ENCODE data around the gene UBE2G2.

Gene UBE2G2

DNA sequence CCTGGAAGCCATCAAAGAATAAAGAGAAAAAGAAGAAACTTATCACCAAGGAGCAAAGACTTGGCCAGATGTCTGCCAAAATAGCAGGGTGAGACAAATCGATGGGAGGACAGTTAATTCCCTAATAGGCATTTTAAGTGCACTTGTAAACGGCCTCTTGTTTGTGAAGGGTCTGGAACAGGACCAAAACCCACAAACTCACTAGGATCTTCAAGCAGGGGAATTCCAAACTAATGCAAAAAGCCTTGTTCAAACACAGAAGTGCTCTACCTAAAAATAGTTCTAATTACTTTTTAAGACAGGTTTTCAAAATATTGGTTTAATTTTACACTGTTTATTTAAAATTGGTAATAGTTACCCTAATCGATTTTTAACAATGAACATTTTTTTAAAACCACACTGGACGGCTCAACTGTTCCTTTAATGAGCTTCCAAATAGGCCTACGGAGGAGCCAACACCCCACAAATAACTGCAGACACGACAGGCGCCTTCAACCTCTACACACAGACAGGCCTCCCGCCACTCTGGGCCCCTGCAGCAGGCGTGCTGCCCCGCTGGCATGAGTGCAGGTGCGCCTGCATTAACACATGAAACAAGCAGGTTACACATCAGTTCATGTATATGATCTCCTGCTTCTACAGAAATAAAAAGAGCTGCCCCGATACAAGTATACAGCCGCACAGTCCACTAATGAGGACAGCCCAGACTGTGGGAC lies 15.8 kb downstream of the UBE2G2 start:
- Histone ChIP-seq H3K9ac (ENCODE audit: low read length) (no peak overlapping the region), H3K27ac (ENCODE audit: low read depth, low read length) (no peak overlapping the region), H3K4me1 (ENCODE audit: control insufficient read depth, insufficient read depth, low read length) (no peaks in the 10 kb centered on the region), H3K36me3 (ENCODE audit: control insufficient read depth, insufficient read depth, low read length) (peaks cover 3% of the 10 kb centered on the region), H3K4me3 (ENCODE audit: low read length) (no peak overlapping the region), H3K27me3 (ENCODE audit: control insufficient read depth, insufficient read depth, low read length) (no peaks in the 10 kb centered on the region)

GRCh38 chr21:44784810-44785209 lies 16.8 kb downstream of the UBE2G2 start:
- H3K9ac ChIP-seq (ENCODE audit: low read length) = no peak overlapping the region
- H3K27me3 ChIP-seq (ENCODE audit: control insufficient read depth, insufficient read depth, low read length) = no peaks in the 10 kb centered on the region
- peaks cover 2% of the 10 kb centered on the region for H3K36me3 ChIP-seq (ENCODE audit: control insufficient read depth, insufficient read depth, low read length)
- H3K4me1 ChIP-seq (ENCODE audit: control insufficient read depth, insufficient read depth, low read length) = no peaks in the 10 kb centered on the region
- H3K27ac ChIP-seq (ENCODE audit: low read depth, low read length) = no peak overlapping the region
- H3K4me3 ChIP-seq (ENCODE audit: low read length) = no peak overlapping the region

DNA sequence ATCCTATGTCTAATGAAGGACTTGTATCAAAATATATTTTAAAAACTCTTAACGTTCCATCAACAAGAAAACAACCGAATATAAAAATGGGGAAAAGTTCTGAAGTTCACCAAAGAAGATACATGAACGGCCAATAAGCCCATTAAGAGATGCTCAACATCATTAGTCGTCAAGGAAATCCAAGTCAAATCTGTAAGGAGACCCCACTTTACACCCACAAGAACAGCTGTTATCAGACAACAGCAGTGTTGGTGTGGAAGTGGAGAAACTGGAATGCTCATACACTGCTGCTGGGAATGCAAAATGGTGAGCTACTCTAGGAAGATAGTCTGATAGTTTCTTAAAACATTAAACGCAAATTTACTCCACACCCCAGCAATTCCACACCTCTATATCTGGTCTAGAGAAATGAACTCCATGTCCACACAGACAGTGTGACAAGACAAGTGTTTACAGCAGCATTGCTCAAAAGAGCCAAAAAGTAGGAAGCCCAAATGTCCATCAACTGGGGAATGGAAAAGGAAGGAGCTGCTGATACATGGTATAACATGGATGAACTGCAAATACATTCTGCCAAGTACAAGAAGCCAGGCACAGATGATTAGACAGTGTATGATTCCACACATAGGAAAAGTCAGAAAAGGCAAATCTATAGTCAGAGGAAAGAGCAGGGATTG lies 18.5 kb downstream of the UBE2G2 start:
- Histone ChIP-seq H3K27me3 (ENCODE audit: control insufficient read depth, insufficient read depth, low read length) (no peaks in the 10 kb centered on the region), H3K4me1 (ENCODE audit: control insufficient read depth, insufficient read depth, low read length) (no peaks in the 10 kb centered on the region), H3K9ac (ENCODE audit: low read length) (no peak overlapping the region), H3K4me3 (ENCODE audit: low read length) (no peak overlapping the region), H3K27ac (ENCODE audit: low read depth, low read length) (no peak overlapping the region), H3K36me3 (ENCODE audit: control insufficient read depth, insufficient read depth, low read length) (peaks cover 5% of the 10 kb centered on the region)

- Histone ChIP-seq H3K4me3 (ENCODE audit: low read length) (no peak overlapping the region), H3K9ac (ENCODE audit: low read length) (no peak overlapping the region), H3K4me1 (ENCODE audit: control insufficient read depth, insufficient read depth, low read length) (no peaks in the 10 kb centered on the region), H3K27ac (ENCODE audit: low read depth, low read length) (no peak overlapping the region), H3K27me3 (ENCODE audit: control insufficient read depth, insufficient read depth, low read length) (no peaks in the 10 kb centered on the region), H3K36me3 (ENCODE audit: control insufficient read depth, insufficient read depth, low read length) (peaks cover 4% of the 10 kb centered on the region)
These were observed 20.7 kb downstream of the UBE2G2 start for GRCh38 chr21:44780767-44781459.

DNA sequence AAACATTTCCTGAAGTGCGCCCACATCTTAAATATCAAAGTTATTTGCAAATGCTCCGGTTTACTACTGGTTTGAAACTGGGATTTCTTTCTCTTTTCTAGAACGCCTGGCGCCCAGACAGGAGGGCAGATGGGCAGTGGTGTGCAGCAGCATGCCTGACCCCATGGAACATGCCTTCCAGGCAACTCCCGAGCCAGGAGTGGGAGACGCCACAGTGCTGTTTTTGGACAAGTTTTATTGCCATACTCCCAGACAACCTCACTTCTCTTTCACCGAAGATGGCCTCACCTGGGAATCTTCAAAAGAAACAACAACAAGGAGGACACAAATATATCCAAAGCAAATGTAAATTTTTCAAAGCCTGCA lies 21.5 kb downstream of the UBE2G2 start:
- Histone ChIP-seq H3K27ac (ENCODE audit: low read depth, low read length) (no peak overlapping the region), H3K36me3 (ENCODE audit: control insufficient read depth, insufficient read depth, low read length) (peaks cover 3% of the 10 kb centered on the region), H3K4me3 (ENCODE audit: low read length) (no peak overlapping the region), H3K9ac (ENCODE audit: low read length) (no peak overlapping the region), H3K4me1 (ENCODE audit: control insufficient read depth, insufficient read depth, low read length) (no peaks in the 10 kb centered on the region), H3K27me3 (ENCODE audit: control insufficient read depth, insufficient read depth, low read length) (no peaks in the 10 kb centered on the region)

- Histone ChIP-seq H3K9ac (ENCODE audit: low read length) (no peak overlapping the region), H3K27ac (ENCODE audit: low read depth, low read length) (no peak overlapping the region), H3K4me1 (ENCODE audit: control insufficient read depth, insufficient read depth, low read length) (no peaks in the 10 kb centered on the region), H3K36me3 (ENCODE audit: control insufficient read depth, insufficient read depth, low read length) (peaks cover 6% of the 10 kb centered on the region), H3K27me3 (ENCODE audit: control insufficient read depth, insufficient read depth, low read length) (no peaks in the 10 kb centered on the region), H3K4me3 (ENCODE audit: low read length) (no peak overlapping the region)
These were observed 22.0 kb downstream of the UBE2G2 start for GRCh38 chr21:44779417-44780136.

DNA sequence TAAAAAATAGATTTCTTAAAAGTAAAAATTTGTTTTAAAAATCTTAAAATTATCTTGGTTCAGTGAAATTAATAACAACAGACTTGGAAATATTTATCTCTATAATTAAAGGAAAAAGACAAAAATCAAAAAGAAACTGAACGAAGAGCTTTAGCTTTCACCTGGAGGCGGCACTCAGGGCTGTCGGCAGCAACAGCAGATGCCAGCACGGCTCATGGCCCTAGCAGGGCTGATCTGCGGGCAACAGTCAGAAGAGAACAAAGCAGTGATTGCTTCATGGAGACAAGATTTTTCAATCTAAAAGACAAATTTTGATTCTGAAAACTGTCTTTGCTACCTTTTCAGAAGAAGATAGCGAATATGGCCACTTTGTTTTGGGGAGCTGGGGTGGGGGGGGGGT lies 22.6 kb downstream of the UBE2G2 start:
- no peaks in the 10 kb centered on the region for H3K4me1 ChIP-seq (ENCODE audit: control insufficient read depth, insufficient read depth, low read length)
- H3K27ac ChIP-seq (ENCODE audit: low read depth, low read length) = no peak overlapping the region
- no peak overlapping the region for H3K4me3 ChIP-seq (ENCODE audit: low read length)
- H3K27me3 ChIP-seq (ENCODE audit: control insufficient read depth, insufficient read depth, low read length) = no peaks in the 10 kb centered on the region
- peaks cover 7% of the 10 kb centered on the region for H3K36me3 ChIP-seq (ENCODE audit: control insufficient read depth, insufficient read depth, low read length)
- no peak overlapping the region for H3K9ac ChIP-seq (ENCODE audit: low read length)

DNA sequence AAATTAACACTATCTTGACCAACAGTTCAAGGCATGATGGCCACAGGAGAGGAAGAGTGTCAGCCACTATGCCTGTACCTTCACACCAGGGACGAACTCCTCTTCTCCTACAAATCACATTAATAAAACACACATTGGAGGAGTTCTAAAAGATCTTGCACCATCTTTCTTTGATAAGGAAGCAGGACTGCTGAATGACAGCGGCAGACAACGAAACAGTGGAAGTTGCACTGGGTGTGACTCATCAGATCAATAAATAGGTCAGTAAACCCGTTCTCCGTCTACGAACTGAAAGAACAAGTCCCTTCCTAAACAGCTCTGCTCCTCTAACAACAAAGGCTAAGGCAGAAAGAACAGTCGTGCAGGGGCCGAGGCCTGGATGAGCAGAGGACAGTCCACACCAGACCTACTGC lies 23.1 kb downstream of the UBE2G2 start:
- H3K4me3 ChIP-seq (ENCODE audit: low read length) = no peak overlapping the region
- no peaks in the 10 kb centered on the region for H3K4me1 ChIP-seq (ENCODE audit: control insufficient read depth, insufficient read depth, low read length)
- no peaks in the 10 kb centered on the region for H3K27me3 ChIP-seq (ENCODE audit: control insufficient read depth, insufficient read depth, low read length)
- no peak overlapping the region for H3K27ac ChIP-seq (ENCODE audit: low read depth, low read length)
- peaks cover 8% of the 10 kb centered on the region for H3K36me3 ChIP-seq (ENCODE audit: control insufficient read depth, insufficient read depth, low read length)
- H3K9ac ChIP-seq (ENCODE audit: low read length) = no peak overlapping the region

GRCh38 chr21:44778094-44778493 lies 23.5 kb downstream of the UBE2G2 start:
- no peak overlapping the region for H3K27ac ChIP-seq (ENCODE audit: low read depth, low read length)
- no peak overlapping the region for H3K9ac ChIP-seq (ENCODE audit: low read length)
- peaks cover 12% of the 10 kb centered on the region for H3K36me3 ChIP-seq (ENCODE audit: control insufficient read depth, insufficient read depth, low read length)
- no peak overlapping the region for H3K4me3 ChIP-seq (ENCODE audit: low read length)
- H3K4me1 ChIP-seq (ENCODE audit: control insufficient read depth, insufficient read depth, low read length) = no peaks in the 10 kb centered on the region
- no peaks in the 10 kb centered on the region for H3K27me3 ChIP-seq (ENCODE audit: control insufficient read depth, insufficient read depth, low read length)

- no peaks in the 10 kb centered on the region for H3K27me3 ChIP-seq (ENCODE audit: control insufficient read depth, insufficient read depth, low read length)
- H3K4me3 ChIP-seq (ENCODE audit: low read length) = no peak overlapping the region
- H3K4me1 ChIP-seq (ENCODE audit: control insufficient read depth, insufficient read depth, low read length) = no peaks in the 10 kb centered on the region
- H3K36me3 ChIP-seq (ENCODE audit: control insufficient read depth, insufficient read depth, low read length) = peaks cover 24% of the 10 kb centered on the region
- H3K27ac ChIP-seq (ENCODE audit: low read depth, low read length) = no peak overlapping the region
- H3K9ac ChIP-seq (ENCODE audit: low read length) = no peak overlapping the region
These were observed 26.6 kb downstream of the UBE2G2 start for GRCh38 chr21:44774972-44775371.

GRCh38 chr21:44773291-44773932 lies 28.2 kb downstream of the UBE2G2 start:
- Histone ChIP-seq H3K4me3 (ENCODE audit: low read length) (no peak overlapping the region), H3K4me1 (ENCODE audit: control insufficient read depth, insufficient read depth, low read length) (no peaks in the 10 kb centered on the region), H3K36me3 (ENCODE audit: control insufficient read depth, insufficient read depth, low read length) (peaks cover 31% of the 10 kb centered on the region), H3K9ac (ENCODE audit: low read length) (no peak overlapping the region), H3K27ac (ENCODE audit: low read depth, low read length) (no peak overlapping the region), H3K27me3 (ENCODE audit: control insufficient read depth, insufficient read depth, low read length) (no peaks in the 10 kb centered on the region)
